ENCODE data around the gene SREBF2.

The SREBF2 gene

GRCh38 chr22:41832553-41833368 is at the start of gene SREBF2:
TSS of gene SREBF2 (plus strand) at chr22:41833105. CDS start at chr22:41833271, 166 bp downstream.
- peak; percentile 100 for DNase-seq (ENCODE audit: low spot score)

GRCh38 chr22:41787331-41787730 is 45.6 kb upstream of the SREBF2 start:
- no peak for DNase-seq (ENCODE audit: low spot score)

- DNase-seq (ENCODE audit: low spot score): no peak
Observed at GRCh38 chr22:41793871-41794270, 39.0 kb upstream of the SREBF2 start.

- no peak for DNase-seq (ENCODE audit: low spot score)
Observed at GRCh38 chr22:41798736-41799135, 34.2 kb upstream of the SREBF2 start.

- DNase-seq (ENCODE audit: low spot score): peak; percentile 45
Observed at GRCh38 chr22:41799486-41800347, 33.2 kb upstream of the SREBF2 start.

GRCh38 chr22:41800348-41801146 is 32.4 kb upstream of the SREBF2 start, which contains the start of gene CCDC134:
TSS of gene CCDC134 (plus strand) at chr22:41800679. CDS start at chr22:41808891, 8,212 bp downstream.
- DNase-seq (ENCODE audit: low spot score): peak; percentile 87

GRCh38 chr22:41801147-41801819 is 31.6 kb upstream of the SREBF2 start:
- no peak for DNase-seq (ENCODE audit: low spot score)

GRCh38 chr22:41801886-41802285 is 31.0 kb upstream of the SREBF2 start:
- no peak for DNase-seq (ENCODE audit: low spot score)

GRCh38 chr22:41805639-41806038 is 27.3 kb upstream of the SREBF2 start:
- DNase-seq (ENCODE audit: low spot score): no peak

GRCh38 chr22:41808400-41808799 is 24.5 kb upstream of the SREBF2 start:
- no peak for DNase-seq (ENCODE audit: low spot score)

- no peak for DNase-seq (ENCODE audit: low spot score)
Observed at GRCh38 chr22:41810022-41810421, 22.9 kb upstream of the SREBF2 start.

GRCh38 chr22:41812805-41813545 is 19.9 kb upstream of the SREBF2 start:
- DNase-seq (ENCODE audit: low spot score): no peak

GRCh38 chr22:41813726-41814410 is 19.0 kb upstream of the SREBF2 start:
- DNase-seq (ENCODE audit: low spot score): no peak

- no peak for DNase-seq (ENCODE audit: low spot score)
Observed at GRCh38 chr22:41815716-41816115, 17.2 kb upstream of the SREBF2 start.

- no peak for DNase-seq (ENCODE audit: low spot score)
Observed at GRCh38 chr22:41816241-41816640, 16.7 kb upstream of the SREBF2 start.

- DNase-seq (ENCODE audit: low spot score): no peak
Observed at GRCh38 chr22:41816871-41817270, 16.0 kb upstream of the SREBF2 start.

GRCh38 chr22:41818011-41818410 is 14.9 kb upstream of the SREBF2 start:
- no peak for DNase-seq (ENCODE audit: low spot score)

- no peak for DNase-seq (ENCODE audit: low spot score)
Observed at GRCh38 chr22:41818596-41818995, 14.3 kb upstream of the SREBF2 start.

GRCh38 chr22:41819257-41819656 is 13.6 kb upstream of the SREBF2 start:
- DNase-seq (ENCODE audit: low spot score): no peak

GRCh38 chr22:41820447-41820846 is 12.5 kb upstream of the SREBF2 start:
- DNase-seq (ENCODE audit: low spot score): no peak
